Activated CD8-positive, alpha-beta memory T cell treated with anti-CD3 and anti-CD28 coated beads for 36 hours (primary cell): Measurements from ENCODE around the gene MICAL3. TPM values are rescaled to one million over a fixed set of nuclear protein-coding genes. Genes with fewer than 3 reads are reported as not detected.

Experiments used
- CTCF ChIA-PET: fragments of 350-600 bp; sonication (Branson Sonifier 250); formaldehyde crosslinking; loops from one replicate; lab custom pipeline; 2021; ENCODE audit warnings: antibody characterized with exemption; lab: Charles Lee
- POLR2A ChIA-PET: fragments of 350-600 bp; sonication (Branson Sonifier 250); formaldehyde crosslinking; loops from one replicate; lab custom pipeline; 2021; ENCODE audit warnings: antibody characterized with exemption; lab: Charles Lee
- total RNA-seq, 2 experiments: library from RNA; stranded (reverse); gene quantifications; one replicate each; pipeline ENCODE4 v1.2.3, GENCODE V29; 2021

Gene MICAL3
- total RNA-seq, 2 experiments from 2014 or later: 47.1 to 48.6 TPM

GRCh38 chr22:17924735-17925364 is 99.5 kb downstream of the MICAL3 start:
- CTCF ChIA-PET: interaction anchor here (0.5 kb wide), 1 partner anchor 242 kb away, joined by 3 read pairs; no protein-coding TSS in a partner anchor
- POLR2A ChIA-PET: no interaction called here

GRCh38 chr22:17924076-17924475 is 100.3 kb downstream of the MICAL3 start:
- ChIA-PET POLR2A (no interaction called here), CTCF (no interaction called here)

- CTCF ChIA-PET: interaction anchor here (1.0 to 1.3 kb wide), 2 partner anchors 180 to 195 kb away, joined by 3 to 4 read pairs; no protein-coding TSS in a partner anchor
- POLR2A ChIA-PET: no interaction called here
Measured at GRCh38 chr22:17922925-17923903, 101.1 kb downstream of the MICAL3 start.

- POLR2A ChIA-PET: no interaction called here
- CTCF ChIA-PET: interaction anchor here (1.0 to 1.3 kb wide), 2 partner anchors 179 to 194 kb away, joined by 3 to 4 read pairs; no protein-coding TSS in a partner anchor
Measured at GRCh38 chr22:17921871-17922821, 102.2 kb downstream of the MICAL3 start.

GRCh38 chr22:17920992-17921650 is 103.2 kb downstream of the MICAL3 start:
- ChIA-PET CTCF (interaction anchor here (1.6 kb wide), 1 partner anchor 91 kb away, joined by 4 read pairs; no protein-coding TSS in a partner anchor), POLR2A (no interaction called here)

GRCh38 chr22:17920145-17920605 is 104.2 kb downstream of the MICAL3 start:
- ChIA-PET CTCF (interaction anchor here (1.6 kb wide), 1 partner anchor 90 kb away, joined by 4 read pairs; no protein-coding TSS in a partner anchor), POLR2A (no interaction called here)

GRCh38 chr22:17919276-17920144 is 104.9 kb downstream of the MICAL3 start:
- POLR2A ChIA-PET: no interaction called here
- CTCF ChIA-PET: interaction anchor here (1.6 kb wide), 1 partner anchor 90 kb away, joined by 4 read pairs; no protein-coding TSS in a partner anchor

GRCh38 chr22:17918840-17919239 is 105.5 kb downstream of the MICAL3 start:
- POLR2A ChIA-PET: no interaction called here

GRCh38 chr22:17917490-17917983 is 106.8 kb downstream of the MICAL3 start:
- ChIA-PET CTCF (interaction anchor here (2.0 kb wide), 1 partner anchor 88 kb away, joined by 5 read pairs; no protein-coding TSS in a partner anchor), POLR2A (no interaction called here)

More at GRCh38 chr22:17918840-17919239, 105.5 kb downstream of the MICAL3 start:
- CTCF ChIA-PET: no interaction called here

GRCh38 chr22:17916226-17916889 is 108.0 kb downstream of the MICAL3 start:
- ChIA-PET CTCF (interaction anchor here (2.0 kb wide), 1 partner anchor 86 kb away, joined by 5 read pairs; no protein-coding TSS in a partner anchor), POLR2A (no interaction called here)

- POLR2A ChIA-PET: no interaction called here
- CTCF ChIA-PET: no interaction called here
Measured at GRCh38 chr22:17915676-17916075, 108.7 kb downstream of the MICAL3 start.

GRCh38 chr22:17915188-17915587 is 109.2 kb downstream of the MICAL3 start:
- POLR2A ChIA-PET: no interaction called here
- CTCF ChIA-PET: no interaction called here

GRCh38 chr22:17914474-17914873 is 109.9 kb downstream of the MICAL3 start:
- ChIA-PET POLR2A (no interaction called here), CTCF (no interaction called here)

- ChIA-PET CTCF (no interaction called here), POLR2A (no interaction called here)
Measured at GRCh38 chr22:17913801-17914347, 110.5 kb downstream of the MICAL3 start.

- CTCF ChIA-PET: no interaction called here
Measured at GRCh38 chr22:17912945-17913721, 111.2 kb downstream of the MICAL3 start.

GRCh38 chr22:17911887-17912286 is 112.5 kb downstream of the MICAL3 start:
- ChIA-PET CTCF (no interaction called here), POLR2A (no interaction called here)

More at GRCh38 chr22:17912945-17913721, 111.2 kb downstream of the MICAL3 start:
- POLR2A ChIA-PET: no interaction called here
